ENCODE data around the gene ZNF274.
"Not testable (repeated sequence)": the region's sequence is repeated elsewhere in the genome, so short reads cannot be mapped to it uniquely, and the experiment has no call there.

- TF ChIP-seq, protein P1, sequence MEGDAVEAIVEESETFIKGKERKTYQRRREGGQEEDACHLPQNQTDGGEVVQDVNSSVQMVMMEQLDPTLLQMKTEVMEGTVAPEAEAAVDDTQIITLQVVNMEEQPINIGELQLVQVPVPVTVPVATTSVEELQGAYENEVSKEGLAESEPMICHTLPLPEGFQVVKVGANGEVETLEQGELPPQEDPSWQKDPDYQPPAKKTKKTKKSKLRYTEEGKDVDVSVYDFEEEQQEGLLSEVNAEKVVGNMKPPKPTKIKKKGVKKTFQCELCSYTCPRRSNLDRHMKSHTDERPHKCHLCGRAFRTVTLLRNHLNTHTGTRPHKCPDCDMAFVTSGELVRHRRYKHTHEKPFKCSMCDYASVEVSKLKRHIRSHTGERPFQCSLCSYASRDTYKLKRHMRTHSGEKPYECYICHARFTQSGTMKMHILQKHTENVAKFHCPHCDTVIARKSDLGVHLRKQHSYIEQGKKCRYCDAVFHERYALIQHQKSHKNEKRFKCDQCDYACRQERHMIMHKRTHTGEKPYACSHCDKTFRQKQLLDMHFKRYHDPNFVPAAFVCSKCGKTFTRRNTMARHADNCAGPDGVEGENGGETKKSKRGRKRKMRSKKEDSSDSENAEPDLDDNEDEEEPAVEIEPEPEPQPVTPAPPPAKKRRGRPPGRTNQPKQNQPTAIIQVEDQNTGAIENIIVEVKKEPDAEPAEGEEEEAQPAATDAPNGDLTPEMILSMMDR (IDR thresholded peaks at IDR 0.05; ENCODE audit: low read depth, low read length): not testable (repeated sequence)
- TF ChIP-seq EZH2phosphoT487 (IDR thresholded peaks at IDR 0.05; ENCODE audit: low read depth): not testable (repeated sequence)
These were observed 35.4 kb upstream of the ZNF274 start for GRCh38 chr19:58147475-58147874.

All from OCI-LY3 (cell line).